ENCODE results near the gene PCDHGA1.

DNA sequence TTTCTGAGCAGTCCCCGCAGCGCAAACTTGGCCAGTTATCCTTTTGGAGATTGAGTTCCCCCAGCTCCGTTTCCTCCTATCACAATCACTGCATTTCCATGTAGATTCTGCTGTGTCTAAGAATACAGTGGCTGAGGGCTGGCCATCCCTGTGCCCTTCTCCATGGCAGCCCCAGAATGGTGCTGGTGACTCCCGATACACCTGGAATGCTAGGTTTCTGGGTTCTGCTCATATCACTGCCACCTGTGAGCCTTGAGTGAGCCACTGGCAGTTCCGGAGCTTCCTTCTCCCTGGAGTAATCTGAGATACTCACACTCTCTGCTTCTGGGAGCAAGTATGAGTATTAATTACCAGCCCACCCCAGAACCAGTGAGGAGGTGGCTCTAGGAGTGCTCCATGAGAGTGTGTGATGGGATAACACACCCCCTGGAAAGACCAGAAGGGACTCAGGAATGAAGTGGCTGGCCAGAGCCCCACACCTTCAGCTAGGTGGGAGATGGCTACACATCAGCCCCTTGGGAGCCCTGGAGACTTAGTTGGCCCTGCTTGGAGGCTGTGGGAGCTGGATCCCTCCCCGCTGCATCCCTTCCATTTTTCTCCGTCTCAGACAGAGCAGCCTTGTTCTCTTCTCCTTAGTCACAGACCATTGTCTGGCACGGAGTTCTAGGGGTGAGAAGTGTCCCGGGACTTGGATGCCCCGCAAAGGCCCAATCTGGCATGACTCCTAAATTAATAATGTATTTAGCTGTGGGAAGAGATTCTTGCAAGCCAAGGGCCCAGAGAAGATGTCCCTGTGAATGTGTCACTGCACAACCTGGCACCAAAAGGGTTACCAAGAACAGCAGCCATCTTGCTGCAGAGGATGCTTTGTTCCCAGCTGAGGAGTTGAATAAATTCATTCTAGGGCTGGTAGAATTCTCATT, 163.4 kb downstream of the PCDHGA1 start:
- TF ChIP-seq, protein P1, sequence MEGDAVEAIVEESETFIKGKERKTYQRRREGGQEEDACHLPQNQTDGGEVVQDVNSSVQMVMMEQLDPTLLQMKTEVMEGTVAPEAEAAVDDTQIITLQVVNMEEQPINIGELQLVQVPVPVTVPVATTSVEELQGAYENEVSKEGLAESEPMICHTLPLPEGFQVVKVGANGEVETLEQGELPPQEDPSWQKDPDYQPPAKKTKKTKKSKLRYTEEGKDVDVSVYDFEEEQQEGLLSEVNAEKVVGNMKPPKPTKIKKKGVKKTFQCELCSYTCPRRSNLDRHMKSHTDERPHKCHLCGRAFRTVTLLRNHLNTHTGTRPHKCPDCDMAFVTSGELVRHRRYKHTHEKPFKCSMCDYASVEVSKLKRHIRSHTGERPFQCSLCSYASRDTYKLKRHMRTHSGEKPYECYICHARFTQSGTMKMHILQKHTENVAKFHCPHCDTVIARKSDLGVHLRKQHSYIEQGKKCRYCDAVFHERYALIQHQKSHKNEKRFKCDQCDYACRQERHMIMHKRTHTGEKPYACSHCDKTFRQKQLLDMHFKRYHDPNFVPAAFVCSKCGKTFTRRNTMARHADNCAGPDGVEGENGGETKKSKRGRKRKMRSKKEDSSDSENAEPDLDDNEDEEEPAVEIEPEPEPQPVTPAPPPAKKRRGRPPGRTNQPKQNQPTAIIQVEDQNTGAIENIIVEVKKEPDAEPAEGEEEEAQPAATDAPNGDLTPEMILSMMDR (IDR thresholded peaks at IDR 0.05 in 4 of 5, conservative IDR thresholded peaks at IDR 0.05 in 1 of 5): no peak
- TF ChIP-seq POLR2A (IDR thresholded peaks at IDR 0.05): no peak
